Measurements from ENCODE around the gene SH2B2.

SH2B2 gene

DNA sequence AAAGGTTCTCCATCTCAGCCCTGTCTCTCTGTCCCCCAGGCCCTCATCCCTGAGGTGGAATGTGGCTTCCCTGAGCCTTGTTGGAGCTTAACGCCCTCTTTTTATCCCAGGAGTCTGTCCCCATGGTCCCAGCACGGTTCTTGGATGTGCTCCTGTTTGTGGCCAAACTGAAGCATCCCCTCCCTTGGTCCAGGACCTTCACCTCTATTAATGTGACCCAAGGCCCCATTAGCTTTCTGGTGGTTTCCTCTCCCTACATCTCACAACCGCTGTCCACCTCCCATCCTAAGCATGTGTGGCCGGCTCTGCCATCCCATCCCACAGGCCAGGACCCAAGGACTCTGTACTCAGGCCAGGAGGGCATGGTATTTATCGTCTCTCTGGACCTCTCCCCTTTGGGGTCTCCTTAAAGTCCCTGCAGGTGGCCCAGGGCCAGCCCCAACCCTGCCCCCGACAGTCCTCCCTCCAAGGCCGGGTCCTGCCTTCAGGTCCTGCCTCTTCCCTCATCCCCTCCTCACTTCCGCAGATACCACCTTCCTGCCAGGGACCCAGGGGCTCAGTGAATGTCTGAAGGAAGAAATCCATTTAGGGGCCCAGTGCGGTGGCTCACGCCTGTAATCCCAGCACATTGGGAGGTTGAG lies 15.4 kb upstream of the SH2B2 start:
- no peaks in the 10 kb centered on the region for H3K36me3 ChIP-seq (ENCODE audit: control insufficient read depth, low read depth, low read length)
- H3K27me3 ChIP-seq (ENCODE audit: control insufficient read depth, insufficient read depth, low read length) = no peaks in the 10 kb centered on the region
- H3K4me3 ChIP-seq (ENCODE audit: low read length) = no peak overlapping the region
- H3K27ac ChIP-seq (ENCODE audit: low read length) = no peak overlapping the region
- no peak overlapping the region for H3K9ac ChIP-seq (ENCODE audit: low read length)
- no peaks in the 10 kb centered on the region for H3K9me3 ChIP-seq (ENCODE audit: control insufficient read depth, low read depth, low read length)
- H3K4me1 ChIP-seq (ENCODE audit: control insufficient read depth, low read depth, low read length) = no peaks in the 10 kb centered on the region

GRCh38 chr7:102272075-102272916 lies 14.4 kb upstream of the SH2B2 start:
- Histone ChIP-seq H3K9me3 (ENCODE audit: control insufficient read depth, low read depth, low read length) (no peaks in the 10 kb centered on the region), H3K27ac (ENCODE audit: low read length) (no peak overlapping the region), H3K36me3 (ENCODE audit: control insufficient read depth, low read depth, low read length) (no peaks in the 10 kb centered on the region), H3K27me3 (ENCODE audit: control insufficient read depth, insufficient read depth, low read length) (no peaks in the 10 kb centered on the region), H3K4me3 (ENCODE audit: low read length) (no peak overlapping the region), H3K4me1 (ENCODE audit: control insufficient read depth, low read depth, low read length) (no peaks in the 10 kb centered on the region), H3K9ac (ENCODE audit: low read length) (no peak overlapping the region)

DNA sequence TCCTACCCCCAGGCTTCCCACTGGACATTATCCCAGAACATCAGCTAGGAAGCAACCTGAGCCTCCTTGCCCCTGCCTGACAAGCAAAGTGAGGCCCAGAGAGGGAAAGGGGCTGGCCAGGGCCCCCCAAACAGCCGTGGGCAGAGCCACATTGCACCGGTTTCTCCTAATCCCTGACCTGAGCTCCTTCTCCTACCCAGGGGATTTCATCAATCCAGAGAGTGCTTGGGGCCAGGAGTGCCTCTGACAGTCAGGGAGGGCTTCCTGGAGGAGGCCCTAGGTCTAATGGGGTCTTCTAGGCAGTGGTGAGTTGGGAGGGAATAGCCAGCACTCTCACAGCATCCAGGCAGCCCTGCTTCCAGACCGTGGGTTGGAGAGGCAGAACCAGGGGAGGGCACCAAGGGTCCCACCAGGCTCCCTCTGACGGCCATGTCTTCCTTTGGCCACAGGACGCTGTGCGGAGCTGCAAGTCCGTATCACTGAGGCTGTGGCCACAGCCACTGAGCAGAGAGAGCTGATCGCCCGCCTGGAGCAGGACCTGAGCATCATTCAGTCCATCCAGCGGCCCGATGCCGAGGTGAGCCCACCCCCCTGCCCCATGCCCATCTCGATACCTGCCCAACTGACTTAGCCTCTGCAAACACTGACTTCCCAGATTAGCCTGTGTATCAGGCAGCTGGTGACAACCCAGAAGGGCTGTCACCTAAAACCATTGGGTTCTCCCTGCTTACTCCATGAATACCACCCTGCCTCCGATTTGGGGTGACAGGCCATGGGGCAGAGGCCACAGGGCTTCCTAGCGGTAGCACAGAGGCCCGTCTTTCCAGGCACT lies 13.5 kb upstream of the SH2B2 start:
- no peaks in the 10 kb centered on the region for H3K36me3 ChIP-seq (ENCODE audit: control insufficient read depth, low read depth, low read length)
- H3K4me3 ChIP-seq (ENCODE audit: low read length) = no peak overlapping the region
- H3K27ac ChIP-seq (ENCODE audit: low read length) = no peak overlapping the region
- no peaks in the 10 kb centered on the region for H3K9me3 ChIP-seq (ENCODE audit: control insufficient read depth, low read depth, low read length)
- H3K27me3 ChIP-seq (ENCODE audit: control insufficient read depth, insufficient read depth, low read length) = no peaks in the 10 kb centered on the region
- no peaks in the 10 kb centered on the region for H3K4me1 ChIP-seq (ENCODE audit: control insufficient read depth, low read depth, low read length)
- no peak overlapping the region for H3K9ac ChIP-seq (ENCODE audit: low read length)

- Histone ChIP-seq H3K4me3 (ENCODE audit: low read length) (no peak overlapping the region), H3K9ac (ENCODE audit: low read length) (no peak overlapping the region), H3K9me3 (ENCODE audit: control insufficient read depth, low read depth, low read length) (no peaks in the 10 kb centered on the region), H3K36me3 (ENCODE audit: control insufficient read depth, low read depth, low read length) (no peaks in the 10 kb centered on the region), H3K27me3 (ENCODE audit: control insufficient read depth, insufficient read depth, low read length) (no peaks in the 10 kb centered on the region), H3K27ac (ENCODE audit: low read length) (no peak overlapping the region), H3K4me1 (ENCODE audit: control insufficient read depth, low read depth, low read length) (no peaks in the 10 kb centered on the region)
These were observed 12.6 kb upstream of the SH2B2 start for GRCh38 chr7:102273749-102274712.

GRCh38 chr7:102275123-102275703 lies 11.5 kb upstream of the SH2B2 start:
- Histone ChIP-seq H3K9ac (ENCODE audit: low read length) (no peak overlapping the region), H3K27ac (ENCODE audit: low read length) (no peak overlapping the region), H3K36me3 (ENCODE audit: control insufficient read depth, low read depth, low read length) (no peaks in the 10 kb centered on the region), H3K27me3 (ENCODE audit: control insufficient read depth, insufficient read depth, low read length) (no peaks in the 10 kb centered on the region), H3K4me3 (ENCODE audit: low read length) (no peak overlapping the region), H3K4me1 (ENCODE audit: control insufficient read depth, low read depth, low read length) (peaks cover 4% of the 10 kb centered on the region), H3K9me3 (ENCODE audit: control insufficient read depth, low read depth, low read length) (no peaks in the 10 kb centered on the region)

DNA sequence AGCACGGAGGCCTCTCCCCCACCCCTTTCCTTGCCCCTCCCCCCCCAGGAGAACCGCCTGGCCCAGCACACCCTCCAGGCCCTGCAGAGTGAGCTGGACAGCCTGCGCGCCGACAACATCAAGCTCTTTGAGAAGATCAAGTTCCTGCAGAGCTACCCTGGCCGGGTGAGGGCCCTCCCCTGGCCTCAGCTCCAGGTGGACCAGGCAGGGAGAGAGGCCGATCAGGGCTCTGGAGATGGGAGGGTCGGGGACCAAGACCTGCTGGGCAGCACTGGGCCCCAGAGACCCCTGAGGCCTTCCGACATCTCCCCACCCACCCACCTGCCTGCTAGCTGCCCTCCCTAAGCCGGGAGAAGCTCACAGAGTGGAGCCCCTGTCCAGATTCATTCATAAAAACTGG lies 8.8 kb upstream of the SH2B2 start:
- Histone ChIP-seq H3K4me3 (ENCODE audit: low read length) (no peak overlapping the region), H3K9me3 (ENCODE audit: control insufficient read depth, low read depth, low read length) (no peaks in the 10 kb centered on the region), H3K27me3 (ENCODE audit: control insufficient read depth, insufficient read depth, low read length) (no peaks in the 10 kb centered on the region), H3K27ac (ENCODE audit: low read length) (no peak overlapping the region), H3K4me1 (ENCODE audit: control insufficient read depth, low read depth, low read length) (peaks cover 4% of the 10 kb centered on the region), H3K36me3 (ENCODE audit: control insufficient read depth, low read depth, low read length) (no peaks in the 10 kb centered on the region), H3K9ac (ENCODE audit: low read length) (no peak overlapping the region)

- Histone ChIP-seq H3K27me3 (ENCODE audit: control insufficient read depth, insufficient read depth, low read length) (no peaks in the 10 kb centered on the region), H3K9ac (ENCODE audit: low read length) (no peak overlapping the region), H3K4me1 (ENCODE audit: control insufficient read depth, low read depth, low read length) (peaks cover 4% of the 10 kb centered on the region), H3K36me3 (ENCODE audit: control insufficient read depth, low read depth, low read length) (no peaks in the 10 kb centered on the region), H3K9me3 (ENCODE audit: control insufficient read depth, low read depth, low read length) (no peaks in the 10 kb centered on the region), H3K4me3 (ENCODE audit: low read length) (no peak overlapping the region), H3K27ac (ENCODE audit: low read length) (no peak overlapping the region)
These were observed 6.9 kb upstream of the SH2B2 start for GRCh38 chr7:102279537-102280400.

- H3K36me3 ChIP-seq (ENCODE audit: control insufficient read depth, low read depth, low read length) = no peaks in the 10 kb centered on the region
- no peaks in the 10 kb centered on the region for H3K9me3 ChIP-seq (ENCODE audit: control insufficient read depth, low read depth, low read length)
- no peak overlapping the region for H3K9ac ChIP-seq (ENCODE audit: low read length)
- H3K27me3 ChIP-seq (ENCODE audit: control insufficient read depth, insufficient read depth, low read length) = peaks cover 3% of the 10 kb centered on the region
- H3K4me3 ChIP-seq (ENCODE audit: low read length) = no peak overlapping the region
- H3K27ac ChIP-seq (ENCODE audit: low read length) = no peak overlapping the region
- H3K4me1 ChIP-seq (ENCODE audit: control insufficient read depth, low read depth, low read length) = peaks cover 4% of the 10 kb centered on the region
These were observed 6.1 kb upstream of the SH2B2 start for GRCh38 chr7:102280521-102280920.

DNA sequence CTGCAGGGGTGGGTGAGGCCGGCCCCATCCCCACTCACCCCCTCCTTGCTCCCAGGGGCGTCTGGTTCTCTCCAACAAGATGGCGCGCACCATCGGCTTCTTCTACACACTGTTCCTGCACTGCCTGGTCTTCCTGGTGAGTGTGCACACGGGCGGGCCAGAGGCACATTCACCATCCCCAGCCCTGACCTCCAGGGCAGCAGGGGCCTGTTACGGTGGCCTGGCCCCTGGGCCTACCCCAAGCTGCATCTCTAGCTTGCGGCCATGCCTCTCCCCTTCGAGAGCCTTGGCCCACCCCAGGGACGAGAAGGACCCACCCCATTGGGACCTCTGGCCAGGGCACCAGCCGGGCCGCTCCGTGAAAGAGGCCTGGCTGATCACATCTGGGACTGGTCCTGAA lies 4.9 kb upstream of the SH2B2 start:
- Histone ChIP-seq H3K9ac (ENCODE audit: low read length) (no peak overlapping the region), H3K4me1 (ENCODE audit: control insufficient read depth, low read depth, low read length) (peaks cover 4% of the 10 kb centered on the region)

More for the DNA sequence above, 4.9 kb upstream of the SH2B2 start:
- H3K27ac ChIP-seq (ENCODE audit: low read length) = no peak overlapping the region
- peaks cover 9% of the 10 kb centered on the region for H3K27me3 ChIP-seq (ENCODE audit: control insufficient read depth, insufficient read depth, low read length)
- H3K4me3 ChIP-seq (ENCODE audit: low read length) = no peak overlapping the region
- H3K36me3 ChIP-seq (ENCODE audit: control insufficient read depth, low read depth, low read length) = no peaks in the 10 kb centered on the region
- H3K9me3 ChIP-seq (ENCODE audit: control insufficient read depth, low read depth, low read length) = no peaks in the 10 kb centered on the region

Data from iPS-18a (cell line).